NCI-H1092 (cell line): ENCODE measurements around the gene STARD3NL.
"Not testable (repeated sequence)": the region's sequence is repeated elsewhere in the genome, so short reads cannot be mapped to it uniquely, and the experiment has no call there.

Source experiments
- DNase-seq: peaks from one replicate; lab custom pipeline; 2025; lab: John Stamatoyannopoulos, UW

STARD3NL gene

GRCh38 chr7:38269704-38270346, 91.8 kb downstream of the STARD3NL start:
- DNase-seq, result not testable (repeated sequence)

GRCh38 chr7:38270405-38270804, 92.4 kb downstream of the STARD3NL start:
- DNase-seq, result not testable (repeated sequence)

- DNase-seq, result no peak
These were observed 95.4 kb downstream of the STARD3NL start, which contains the start of gene TARP for GRCh38 chr7:38273286-38273995. TARP (minus strand) TSS chr7:38273636.

GRCh38 chr7:38274486-38274885, 96.4 kb downstream of the STARD3NL start:
- no peak for DNase-seq

GRCh38 chr7:38274927-38275620, 97.0 kb downstream of the STARD3NL start:
- no peak for DNase-seq

- no peak for DNase-seq
These were observed 98.2 kb downstream of the STARD3NL start for GRCh38 chr7:38276096-38276877.

GRCh38 chr7:38280000-38280399, 102.0 kb downstream of the STARD3NL start:
- no peak for DNase-seq
